CMK (cell line): ENCODE results near the gene MANEAL.
"Not testable (repeated sequence)": the region's sequence is repeated elsewhere in the genome, so short reads cannot be mapped to it uniquely, and the experiment has no call there.

ENCODE experiments used
- DNase-seq: peaks from one replicate; pipeline ENCODE4 v3.0.0-alpha.2; 2010; ENCODE audit warnings: low read depth

The MANEAL gene, protein sequence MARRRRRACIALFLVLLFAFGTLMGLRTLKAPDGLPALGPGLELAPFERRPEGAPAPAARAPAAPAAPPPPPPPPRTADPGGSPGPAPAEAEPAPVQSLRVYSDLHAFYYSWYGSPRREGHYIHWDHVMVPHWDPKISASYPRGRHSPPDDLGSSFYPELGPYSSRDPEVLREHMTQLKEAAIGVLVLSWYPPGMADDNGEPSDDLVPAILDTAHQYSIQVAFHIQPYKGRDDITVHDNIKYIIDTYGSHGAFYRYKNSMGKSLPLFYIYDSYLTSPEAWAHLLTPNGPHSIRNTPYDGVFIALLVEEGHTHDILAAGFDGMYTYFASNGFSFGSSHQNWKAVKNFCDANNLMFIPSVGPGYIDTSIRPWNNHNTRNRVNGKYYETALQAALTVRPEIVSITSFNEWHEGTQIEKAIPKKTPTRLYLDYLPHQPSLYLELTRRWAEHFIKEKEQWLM

DNA sequence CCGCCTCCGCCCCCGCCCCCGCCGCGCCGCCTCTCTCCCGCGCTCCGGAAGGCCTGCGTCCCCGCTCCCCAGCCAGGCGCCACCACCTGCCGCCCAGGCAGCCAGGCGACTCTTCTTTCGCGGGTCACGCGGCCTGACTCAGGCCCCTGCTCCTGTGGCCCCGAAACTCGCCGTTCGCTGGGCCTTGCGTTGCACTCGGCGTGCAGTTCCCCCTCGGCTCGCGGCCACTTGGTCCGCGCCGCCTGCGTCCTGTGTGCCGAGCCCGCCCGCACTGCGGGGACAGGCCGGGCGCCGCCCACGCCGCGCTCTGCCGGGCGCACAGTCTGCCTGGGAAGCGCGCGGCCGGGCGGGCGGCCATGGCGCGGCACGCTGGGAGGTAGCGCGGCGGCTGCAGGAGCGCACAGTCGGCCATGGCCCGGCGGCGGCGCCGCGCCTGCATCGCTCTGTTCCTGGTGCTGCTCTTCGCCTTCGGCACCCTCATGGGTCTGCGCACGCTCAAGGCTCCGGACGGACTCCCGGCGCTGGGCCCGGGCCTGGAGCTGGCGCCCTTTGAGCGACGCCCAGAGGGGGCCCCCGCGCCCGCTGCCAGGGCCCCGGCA lies at the start of gene MANEAL:
Gene MANEAL (plus strand): TSS at position 75 of the 599 bp plus-strand sequence. CDS start 336 bp downstream, at position 411.
- peak; percentile 77 for DNase-seq

DNA sequence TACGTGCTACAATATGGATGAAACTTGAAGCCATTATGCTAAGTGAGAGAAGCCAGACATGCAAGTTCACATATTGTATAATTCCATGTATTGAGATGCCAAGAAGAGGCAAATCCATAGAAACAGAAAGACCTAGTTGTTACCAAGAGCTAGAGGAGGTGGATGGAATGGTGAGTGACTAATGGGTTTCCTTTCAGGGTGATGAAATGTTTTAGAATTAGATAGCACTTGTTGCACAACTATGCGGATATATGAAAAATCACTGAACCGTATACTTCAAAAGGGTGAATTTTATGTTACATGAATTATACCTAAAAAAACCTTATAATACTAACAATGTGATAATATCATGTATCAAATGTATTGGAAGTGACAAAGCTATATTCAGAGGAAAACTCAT lies 46.8 kb upstream of the MANEAL start:
- DNase-seq = no peak

DNA sequence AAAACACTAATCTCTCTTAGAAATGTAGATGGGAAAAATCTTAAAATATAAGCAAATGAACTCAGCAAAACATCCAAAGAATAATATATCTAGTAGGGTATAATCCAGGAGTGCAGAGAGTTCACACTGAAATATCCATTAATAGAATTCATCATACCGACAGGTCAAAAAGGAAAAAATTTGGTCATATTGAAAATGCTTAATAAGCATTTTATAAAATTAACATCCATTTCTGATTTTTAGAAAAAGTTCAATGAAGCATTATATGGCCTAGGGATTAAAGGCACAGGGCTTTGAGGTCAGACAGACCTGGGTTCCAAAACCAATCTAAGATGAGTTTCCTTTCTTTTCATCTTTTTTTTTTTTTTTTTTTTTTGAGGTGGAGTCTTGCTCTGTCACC lies 45.1 kb upstream of the MANEAL start:
- DNase-seq = no peak

DNA sequence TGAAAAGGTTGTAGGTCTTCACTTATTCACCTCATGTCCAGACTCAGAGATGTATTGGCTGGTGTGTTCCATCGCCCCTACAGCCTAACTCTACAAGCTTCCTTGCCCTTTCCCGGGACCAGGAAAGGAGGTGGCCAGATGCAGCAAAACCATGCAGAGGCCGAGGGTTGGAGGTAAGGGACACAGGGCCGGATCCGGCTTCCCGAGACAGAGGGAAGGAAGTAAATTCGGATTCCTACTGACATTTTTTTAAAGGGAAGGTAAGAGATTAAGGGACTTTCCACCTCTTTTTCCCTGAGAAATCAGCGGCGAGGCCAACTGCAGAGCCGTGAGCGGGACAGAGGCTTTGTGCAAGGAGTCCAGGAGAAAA lies 41.4 kb upstream of the MANEAL start:
- DNase-seq = no peak

DNA sequence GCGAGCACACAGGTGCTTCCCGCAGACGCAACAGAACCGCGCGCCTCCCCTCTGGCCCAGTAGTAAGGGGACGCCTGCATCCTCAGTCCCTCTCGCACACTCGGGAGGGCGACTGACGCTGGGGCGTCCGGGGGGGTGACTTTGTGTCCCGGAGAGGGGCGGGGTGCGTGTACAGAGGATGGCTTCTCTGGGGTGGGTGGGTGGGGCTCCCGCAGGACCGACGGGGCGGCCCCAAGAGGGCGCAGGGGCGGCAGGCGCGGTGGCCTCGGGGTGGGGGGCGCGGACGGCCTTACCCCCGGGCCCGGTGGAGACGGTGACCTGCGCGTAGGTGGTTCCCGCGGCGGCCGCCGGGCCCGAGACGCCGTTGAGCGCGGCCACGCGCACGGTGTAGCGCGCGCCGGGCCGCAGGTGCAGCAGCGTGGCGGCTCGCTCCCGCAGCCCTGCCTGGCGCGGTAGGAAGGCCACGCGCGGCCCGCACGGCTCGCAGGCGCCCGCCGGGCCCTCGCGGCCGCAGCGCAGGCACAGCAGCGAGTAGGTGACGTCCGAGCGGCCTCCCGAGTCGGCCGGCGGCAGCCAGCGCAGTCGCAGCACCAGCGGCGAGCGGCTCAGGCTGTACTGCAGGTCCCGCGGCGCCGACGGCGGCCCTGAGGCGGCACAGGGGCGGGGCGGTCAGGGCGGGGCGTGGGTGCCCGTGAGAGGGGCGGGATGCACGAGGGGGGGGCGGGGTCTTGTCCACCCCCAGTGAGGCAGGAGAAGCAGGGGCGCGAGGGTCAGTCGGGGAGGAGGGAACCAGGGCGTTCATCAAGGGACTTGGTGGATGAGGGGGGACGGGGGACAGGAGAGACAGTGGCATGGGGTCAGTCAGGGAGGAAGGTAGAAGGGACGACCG lies 40.8 kb upstream of the MANEAL start:
- DNase-seq = no peak

DNA sequence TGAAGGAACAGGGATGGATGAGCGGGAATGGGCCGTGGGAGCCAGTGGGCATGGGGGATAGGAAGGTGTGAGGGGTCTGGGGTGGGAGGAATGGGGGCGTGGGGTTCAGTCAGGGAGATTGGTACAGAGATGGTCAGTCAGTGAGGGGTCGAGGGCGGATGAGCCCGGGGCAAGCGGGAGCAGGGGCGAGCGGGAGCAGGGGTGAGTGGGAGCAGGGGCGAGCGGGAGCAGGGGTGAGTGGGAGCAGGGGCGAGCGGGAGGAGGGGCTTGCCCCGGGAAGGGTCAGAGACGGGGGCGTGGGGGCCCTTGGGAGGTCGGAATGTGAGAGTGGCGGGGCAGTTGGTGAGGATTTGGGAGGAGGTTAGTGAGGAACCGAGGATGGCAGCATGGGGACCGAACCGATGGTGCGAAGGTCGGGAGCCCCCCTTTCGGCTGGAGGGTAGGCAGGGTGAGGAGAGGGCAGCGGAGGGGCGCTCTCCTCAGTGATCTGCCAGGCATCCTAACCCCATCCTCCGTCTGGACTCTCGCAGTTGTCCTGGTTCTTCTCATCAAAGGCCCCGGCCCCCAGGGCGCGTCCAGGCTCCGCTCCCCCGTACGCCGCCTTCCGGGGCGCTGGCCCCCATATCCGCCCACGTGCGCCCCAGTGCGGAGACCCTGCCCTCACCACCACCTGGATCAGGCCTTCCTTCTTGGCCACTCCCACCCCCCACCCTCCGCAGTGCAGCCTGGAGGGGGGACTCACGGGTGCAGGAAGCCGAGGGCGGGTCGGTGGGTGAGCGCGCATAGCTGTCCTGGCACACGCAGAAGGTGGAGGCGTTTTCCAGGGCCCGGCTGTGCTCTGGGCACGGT lies 40.0 kb upstream of the MANEAL start:
- no peak for DNase-seq

DNA sequence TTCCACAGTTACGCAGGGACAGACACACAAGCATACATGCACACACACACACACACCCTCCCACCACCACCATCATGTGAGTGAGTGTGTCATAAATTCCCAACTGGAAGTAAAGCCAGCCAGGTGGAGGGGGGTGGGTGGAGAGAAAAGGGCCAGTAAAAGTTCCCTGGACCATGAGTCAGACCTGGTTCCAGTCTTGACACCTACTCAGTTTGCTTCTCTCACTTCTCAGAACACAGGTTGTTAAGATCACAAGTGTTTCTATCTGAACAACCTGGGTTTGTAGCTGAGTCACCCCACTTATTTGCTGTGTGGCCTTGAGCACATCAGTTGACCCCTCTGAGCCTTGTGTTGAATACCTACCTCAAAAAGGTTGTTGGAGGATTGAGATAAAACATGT lies 38.4 kb upstream of the MANEAL start:
- no peak for DNase-seq

DNA sequence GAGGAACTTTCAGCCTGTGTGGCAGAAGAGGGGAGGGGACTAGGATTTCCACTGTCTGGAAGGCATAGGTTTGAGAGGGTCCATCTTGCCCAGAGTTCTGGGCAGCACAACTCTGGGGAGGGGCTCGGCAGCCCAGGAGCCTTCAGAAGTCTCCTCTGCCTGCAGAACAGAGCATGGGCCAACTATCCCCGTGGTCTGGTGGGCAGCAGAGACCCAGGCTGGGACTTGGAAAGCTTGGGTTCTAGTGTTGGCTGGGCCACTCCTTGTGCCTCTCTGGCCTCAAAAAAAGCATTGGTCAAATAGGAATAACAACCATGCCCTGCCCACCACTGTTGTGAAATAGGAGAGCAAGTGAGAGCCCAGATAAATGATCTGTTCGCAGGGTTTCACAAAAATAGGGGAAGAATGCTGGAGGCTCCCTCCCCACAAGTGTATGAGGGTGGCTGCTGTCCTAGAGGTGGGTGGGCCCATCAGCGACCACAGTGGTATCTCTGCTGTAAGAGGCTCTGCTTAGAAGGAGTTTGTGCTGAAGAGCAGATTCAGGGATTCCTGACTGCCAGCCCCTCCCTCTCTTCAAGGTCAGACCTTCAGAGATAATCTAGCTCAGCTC lies 37.6 kb upstream of the MANEAL start:
- DNase-seq = peak; percentile 3

DNA sequence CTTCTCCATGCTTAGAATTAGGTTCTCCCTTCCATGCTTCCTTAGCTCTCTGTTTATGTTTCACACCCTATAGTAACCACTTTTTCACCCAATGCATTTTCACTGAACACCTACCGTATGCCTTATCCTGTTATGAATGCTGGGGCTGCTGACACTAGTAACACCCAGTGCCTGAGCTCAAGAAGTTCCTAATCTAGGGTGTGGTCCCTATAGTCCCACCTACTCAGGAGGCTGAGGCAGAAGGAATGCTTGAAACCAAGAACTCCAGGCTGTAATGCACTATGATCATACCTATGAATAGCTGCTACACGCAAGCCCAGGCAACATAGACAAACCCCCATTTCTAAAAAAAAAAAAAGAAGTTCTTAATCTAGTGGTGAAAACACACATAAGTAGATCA lies 34.2 kb upstream of the MANEAL start:
- DNase-seq = no peak

DNA sequence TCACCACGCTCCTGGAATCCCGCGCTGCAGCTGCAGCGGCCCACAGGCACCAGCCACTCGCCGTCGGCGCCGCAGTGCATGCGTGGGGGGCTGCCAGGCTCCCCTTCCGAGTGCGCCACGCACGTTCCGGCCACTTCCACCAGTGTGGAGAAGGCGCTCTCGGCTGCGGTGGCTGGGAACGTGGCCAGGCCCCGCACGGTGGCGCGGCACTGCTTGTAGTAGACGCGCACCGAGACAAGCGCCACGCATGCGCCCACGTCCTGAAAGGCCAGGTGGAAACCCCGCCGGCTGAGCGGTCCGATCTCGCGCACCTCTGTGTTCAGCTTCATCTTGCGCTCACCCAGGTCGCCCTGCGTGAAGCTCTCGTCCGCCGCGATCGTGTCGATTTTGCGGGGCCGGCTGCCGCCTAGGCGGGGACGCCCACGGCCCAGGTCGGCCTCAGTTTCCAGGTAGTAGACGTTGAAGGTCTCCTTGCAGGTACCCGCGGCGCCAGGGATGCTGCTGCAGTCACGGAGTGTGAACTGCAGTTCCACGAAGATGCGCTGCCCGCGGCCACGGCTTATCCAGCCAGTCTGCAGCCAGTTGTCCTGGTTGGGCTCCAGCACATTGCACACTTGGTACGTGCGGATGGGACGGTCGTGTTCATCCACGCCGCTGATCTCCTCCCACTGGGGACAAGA lies 32.1 kb upstream of the MANEAL start:
- DNase-seq = no peak

DNA sequence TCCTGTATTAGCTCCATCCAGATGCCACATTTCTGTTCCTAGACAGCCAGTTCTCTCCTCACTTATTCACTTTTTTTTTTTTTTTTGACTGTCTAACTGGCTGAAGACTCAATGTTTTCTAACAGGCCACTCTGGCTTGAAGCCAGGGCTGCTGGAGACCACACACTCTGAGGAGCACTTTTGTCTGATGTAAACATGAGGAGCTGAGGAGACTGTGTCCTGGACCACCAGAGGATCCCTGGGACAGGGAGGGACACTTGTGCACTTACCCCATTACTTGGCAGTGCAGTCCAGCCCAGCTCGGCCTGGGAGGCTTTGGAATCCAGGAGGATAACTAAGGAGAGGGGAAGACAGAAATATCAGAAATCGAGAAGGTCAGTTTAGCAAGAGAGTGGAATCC lies 31.1 kb upstream of the MANEAL start:
- DNase-seq = no peak

DNA sequence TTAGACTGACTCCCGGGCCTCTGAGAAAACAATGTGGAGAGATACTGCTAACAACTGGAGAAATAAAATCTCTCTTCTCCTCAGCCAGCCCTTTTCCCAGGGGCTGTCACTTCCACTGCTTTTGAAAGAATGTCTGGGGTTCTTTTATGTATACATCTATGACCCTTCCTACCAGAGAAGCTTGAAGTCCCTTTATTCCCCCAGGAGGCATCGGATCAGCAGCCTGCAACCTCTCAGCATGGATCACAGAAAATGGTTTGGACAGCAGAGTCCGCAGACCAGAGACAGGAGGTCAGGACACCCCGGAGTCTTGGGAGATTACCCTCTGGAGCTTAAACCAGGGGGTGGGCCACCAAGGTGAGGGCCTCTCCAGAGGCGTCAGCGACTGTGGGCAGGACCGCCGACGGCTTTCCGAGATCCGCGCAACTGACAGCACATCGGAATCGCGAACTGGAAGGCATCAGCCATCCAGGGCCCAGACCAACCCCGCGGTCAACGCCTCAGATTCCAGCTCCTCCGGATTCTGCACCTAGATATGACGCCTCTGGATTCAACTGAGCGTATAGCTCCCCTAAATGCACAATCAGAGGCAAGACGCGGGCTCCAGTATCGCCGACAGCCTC lies 29.7 kb upstream of the MANEAL start:
- no peak for DNase-seq

DNA sequence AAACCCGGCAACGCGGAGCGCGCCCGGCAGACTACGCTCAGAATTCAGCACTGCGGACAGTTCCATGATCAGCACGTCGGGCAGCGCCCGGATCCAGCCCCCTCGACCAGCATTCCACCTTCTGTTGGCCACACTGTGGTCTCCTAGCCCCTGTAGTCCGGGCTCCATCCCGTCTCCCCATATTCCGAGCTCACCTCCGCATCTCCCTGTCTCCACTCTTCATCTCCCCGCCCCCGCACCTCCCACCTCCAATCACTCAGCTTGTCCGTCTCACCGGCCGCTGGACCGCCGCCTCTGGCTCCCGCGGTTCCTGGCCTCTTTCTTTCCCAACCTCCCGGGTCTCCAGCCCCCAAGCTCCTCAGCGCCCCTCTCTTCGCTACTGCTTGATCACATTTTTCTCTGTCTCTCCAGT lies 29.2 kb upstream of the MANEAL start:
- DNase-seq = no peak

DNA sequence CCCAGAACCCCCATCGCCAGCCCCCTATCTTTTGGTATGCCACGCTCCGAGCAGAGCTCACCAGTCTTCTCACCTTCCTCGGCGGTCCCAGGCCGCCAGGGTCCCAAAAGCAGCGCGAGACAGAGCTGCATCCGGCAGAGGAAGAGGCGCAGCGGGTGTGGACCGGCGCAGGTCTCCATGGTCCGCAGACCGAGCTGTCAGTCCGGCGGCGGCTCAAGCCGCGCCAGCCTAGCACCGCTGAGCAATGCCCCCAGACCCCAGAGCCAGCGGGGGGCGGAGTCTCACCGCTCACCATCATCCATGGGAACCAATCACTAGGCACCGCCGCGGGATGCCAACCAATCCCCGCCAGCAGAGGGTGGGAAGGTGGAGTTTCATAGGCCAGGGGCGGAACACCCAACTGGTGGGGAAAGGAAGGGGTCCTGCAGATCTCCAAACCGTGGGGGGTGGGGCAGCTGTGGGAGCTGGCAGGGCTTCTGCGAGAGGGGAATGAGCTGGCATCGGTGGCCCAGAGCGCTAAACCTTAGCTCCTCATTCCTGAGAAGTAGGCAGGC lies 28.7 kb upstream of the MANEAL start, which contains the start of gene EPHA10:
Gene EPHA10 (minus strand): TSS at position 233 of the 554 bp plus-strand sequence. CDS start 54 bp downstream, at position 179.
- no peak for DNase-seq

DNA sequence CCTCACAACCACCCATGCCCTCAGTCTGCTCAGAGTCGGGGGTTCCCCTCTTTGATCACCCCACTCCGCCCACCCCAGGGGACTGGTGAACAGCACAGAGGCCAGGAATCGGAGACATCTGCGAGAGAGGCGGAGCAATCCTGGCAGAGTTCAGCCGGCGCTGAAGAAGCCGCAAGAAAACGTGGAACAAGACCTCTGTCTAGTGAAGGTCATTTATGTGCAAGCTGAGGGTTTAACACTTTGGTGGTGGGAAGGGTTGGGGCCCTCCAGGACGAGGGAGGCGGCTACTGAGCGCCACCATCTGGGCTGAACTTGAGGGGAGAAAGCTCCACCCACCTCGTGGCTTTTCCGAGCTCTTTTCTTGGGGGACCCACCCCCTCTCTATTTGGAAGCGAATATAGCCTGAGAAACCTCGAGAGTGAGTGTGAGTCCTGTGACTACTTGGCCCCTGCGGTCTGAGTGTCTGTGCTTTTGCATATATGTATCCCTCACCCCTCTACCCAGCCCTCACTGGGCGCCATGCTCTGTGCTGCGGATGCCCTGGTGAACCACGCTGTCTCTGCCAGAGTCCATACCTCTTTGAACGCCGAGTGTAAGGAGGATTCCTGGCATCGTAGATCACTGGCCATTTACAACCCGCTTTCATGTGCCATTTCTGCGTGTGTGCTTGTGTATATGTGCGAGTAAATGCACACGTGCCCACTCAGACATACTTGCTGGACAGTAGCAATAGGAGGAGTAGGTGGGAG lies 27.6 kb upstream of the MANEAL start:
- DNase-seq = no peak

DNA sequence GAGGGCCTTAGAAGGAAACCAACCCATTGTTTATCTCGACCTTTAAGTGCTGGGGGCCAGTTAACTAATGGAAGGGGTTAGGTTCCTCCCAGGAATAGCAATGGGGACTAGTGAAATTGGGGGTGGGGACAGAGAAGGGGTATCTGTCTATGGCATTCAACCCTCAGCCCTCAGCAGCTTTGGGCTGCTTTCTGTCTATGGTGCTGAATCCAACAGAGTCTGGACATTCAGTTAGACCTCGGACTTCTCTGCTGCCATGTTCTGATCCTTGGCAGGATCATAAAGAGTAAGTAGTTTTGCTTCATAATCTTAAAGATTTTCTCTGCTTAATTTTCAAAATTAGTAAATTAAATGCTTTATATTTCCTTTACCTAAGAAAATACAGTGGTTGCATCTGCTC lies 26.2 kb upstream of the MANEAL start:
- DNase-seq = no peak

DNA sequence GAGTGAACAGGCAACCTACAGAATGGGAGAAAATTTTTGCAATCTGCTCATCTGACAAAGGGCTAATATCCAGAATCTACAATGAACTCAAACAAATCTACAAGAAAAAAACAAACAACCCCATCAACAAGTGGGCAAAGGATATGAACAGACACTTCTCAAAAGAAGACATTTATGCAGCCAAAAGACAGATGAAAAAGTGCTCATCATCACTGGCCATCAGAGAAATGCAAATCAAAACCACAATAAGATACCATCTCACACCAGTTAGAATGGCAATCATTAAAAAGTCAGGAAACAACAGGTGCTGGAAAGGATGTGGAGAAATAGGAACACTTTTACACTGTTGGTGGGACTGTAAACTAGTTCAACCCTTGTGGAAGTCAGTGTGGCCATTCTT lies 22.2 kb upstream of the MANEAL start:
- DNase-seq = not testable (repeated sequence)

DNA sequence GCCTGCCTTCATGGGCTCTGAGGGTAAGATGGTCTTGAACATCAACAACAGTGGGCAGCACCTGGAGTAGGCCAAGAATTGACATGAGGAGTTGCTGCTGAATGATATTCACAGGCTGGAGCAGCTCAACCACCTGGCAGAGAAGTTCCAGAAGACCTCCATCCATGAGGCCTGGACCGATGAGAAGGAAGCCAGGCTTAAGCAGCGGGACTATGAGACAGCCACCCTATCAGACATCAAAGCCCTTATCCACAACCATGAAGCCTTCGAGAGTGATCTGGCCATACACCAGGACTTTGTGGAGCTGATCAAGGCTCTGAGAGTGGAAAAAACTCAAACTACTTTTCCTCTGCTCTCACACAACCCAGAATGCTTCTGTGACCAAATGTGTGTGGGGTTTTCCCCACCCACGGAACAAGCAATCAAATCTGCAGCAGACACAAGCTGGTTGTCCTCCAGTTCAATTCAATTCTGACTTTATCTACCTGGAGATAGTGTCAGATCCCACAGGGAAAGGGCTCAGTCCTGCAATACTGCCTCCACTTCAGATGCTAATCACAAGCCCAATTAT lies 16.6 kb upstream of the MANEAL start:
- DNase-seq = no peak

DNA sequence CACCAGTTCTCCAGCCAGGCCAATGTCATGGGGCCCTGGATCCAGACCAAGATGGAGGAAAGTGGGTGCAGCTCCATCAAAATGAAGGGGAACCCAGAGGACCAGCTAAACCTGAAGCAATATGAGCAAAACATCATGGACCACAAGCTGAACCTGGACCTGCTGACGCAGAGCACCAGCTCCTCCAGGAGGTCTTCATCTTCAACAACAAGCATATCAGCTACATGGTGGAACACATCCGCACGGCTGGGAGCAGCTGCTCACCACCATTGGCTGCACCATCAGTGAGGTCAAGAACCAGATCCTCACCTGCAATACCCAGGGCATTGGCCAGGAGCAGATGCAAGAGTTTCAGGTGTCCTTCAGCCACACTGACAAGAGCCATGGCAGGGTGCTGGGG lies 15.0 kb upstream of the MANEAL start:
- DNase-seq = no peak
